Right cardiac atrium (tissue), 5 donors: ENCODE data around the gene PHYKPL. TPM values are rescaled to one million over a fixed set of nuclear protein-coding genes. Genes with fewer than 3 reads are reported as not detected.
A peak's percentile ranks its signal among the peaks of the same experiment; 100 is the strongest.
"Not testable (repeated sequence)": the region's sequence is repeated elsewhere in the genome, so short reads cannot be mapped to it uniquely, and the experiment has no call there.

Source experiments
- ATAC-seq, 2 donors: fragments of 200-7000 bp; cut with Tn5 transposase; one replicate each; pipeline versions ENCODE4 v1.8.0 to v1.9.1; 2020; ENCODE audit warnings: moderate library complexity in 2 of 2, mild to moderate bottlenecking in 1 of 2
- DNase-seq, 3 donors: peaks; one replicate each; pipeline ENCODE4 v3.0.0-alpha.2; 2020
- H3K27ac ChIP-seq: one replicate; pipeline ENCODE4 v1.5.1; 2013; ENCODE audit warnings: mild to moderate bottlenecking, low read length, control low read depth, moderate library complexity
- H3K27me3 ChIP-seq: one replicate; pipeline ENCODE4 v1.6.1; 2013; ENCODE audit not compliant: control insufficient read depth, insufficient read depth
- H3K4me1 ChIP-seq: one replicate; pipeline ENCODE4 v1.6.1; 2013; ENCODE audit warnings: low read length; ENCODE audit not compliant: control insufficient read depth, insufficient read depth
- H3K4me3 ChIP-seq: one replicate; pipeline ENCODE4 v1.5.1; 2013; ENCODE audit warnings: low read length, control low read depth
- H3K9me3 ChIP-seq: one replicate; pipeline ENCODE4 v1.6.1; 2013; ENCODE audit warnings: low read length; ENCODE audit not compliant: control insufficient read depth
- WGBS: extraction: QIAGEN DNeasy Blood & Tissue Kit; methylation state at CpG from one replicate; pipeline ENCODE4 v1.1.7; 2013; 5-methylcytosine and 5-hydroxymethylcytosine counted together
- intact Hi-C, 4 donors: fragments of 100-400 bp; cut with DNase I; formaldehyde crosslinking; loops; one replicate each; pipeline versions ENCODE4 v1.11.0 to v1.14.0; 2022 to 2023
- polyA plus RNA-seq: library from polyadenylated mRNA; stranded (reverse); fragments of 200-250 nt; gene quantifications from one replicate; pipeline ENCODE4 v1.2.3, GENCODE V29; 2013
- total RNA-seq, 4 donors: library from RNA; stranded (reverse); fragmentation: NEBNext Ultra II Directional; extraction: Animal tissue kit (Norgen Biotek cat#: 25700); gene quantifications; one replicate each; pipeline ENCODE4 v1.2.1, GENCODE V29; 2021
- donor health status: healthy with polysubstance abuse.
- donor health status: DM: no; HTN: yes; CAD: no.
- donor health status: DM: no; HTN: no; CAD: no.
- donor health status: DM: no; HTN: yes; CAD: no; lungs with severe emphysema.
- donor health status: DM: yes; HTN: yes; CAD: no.

The PHYKPL gene
- total and polyA plus RNA-seq, 5 donors = 35.3 to 53.6 (median 44.5) TPM

- ATAC-seq (no peak), DNase-seq (no peak)
- intact Hi-C loops = no loop called here
Observed at GRCh38 chr5:178205749-178206047, 26.9 kb downstream of the PHYKPL start.

GRCh38 chr5:178204935-178205748, 27.5 kb downstream of the PHYKPL start:
- Histone ChIP-seq H3K27me3 (no peaks in the 10 kb centered on the region), H3K9me3 (no peaks in the 10 kb centered on the region), H3K4me3 (peak overlapping the region; percentile 63), H3K27ac (peak overlapping the region; percentile 73), H3K4me1 (peaks cover 9% of the 10 kb centered on the region)
- peak; percentile 86 to 92 (median 92) for DNase-seq
- ATAC-seq = peak; percentile 66 to 72
- intact Hi-C loops = no loop called here
- WGBS = under 1% methylated on average over 90 of the region's 90 CpGs

More at GRCh38 chr5:178205749-178206047, 26.9 kb downstream of the PHYKPL start:
- Histone ChIP-seq H3K4me3 (peak overlapping the region; percentile 63), H3K27ac (peak overlapping the region; percentile 44), H3K27me3 (no peaks in the 10 kb centered on the region), H3K4me1 (peaks cover 9% of the 10 kb centered on the region), H3K9me3 (no peaks in the 10 kb centered on the region)
- 9% methylated on average over 5 of the region's 5 CpGs for whole genome bisulfite sequencing

GRCh38 chr5:178204182-178204934, 28.2 kb downstream of the PHYKPL start, which contains the start of gene HNRNPAB:
Gene HNRNPAB (plus strand): TSS chr5:178204533. CDS start chr5:178204838, 305 bp downstream.
- peak; percentile 95 to 97 (median 97) for DNase-seq
- WGBS = under 1% methylated on average over 96 of the region's 96 CpGs
- no peaks in the 10 kb centered on the region for H3K9me3 ChIP-seq
- peak; percentile 92 to 96 for ATAC-seq
- H3K27me3 ChIP-seq = no peaks in the 10 kb centered on the region
- peak within 1 kb of the TSS; percentile 73 for H3K27ac ChIP-seq
- intact Hi-C loops = no loop called here
- H3K4me3 ChIP-seq = peak within 1 kb of the TSS; percentile 63
- peaks cover 9% of the 10 kb centered on the region for H3K4me1 ChIP-seq

- intact Hi-C loops = no loop called here
- no peaks in the 10 kb centered on the region for H3K27me3 ChIP-seq
- DNase-seq = no peak
- peak overlapping the region; percentile 63 for H3K4me3 ChIP-seq
- H3K4me1 ChIP-seq = peaks cover 9% of the 10 kb centered on the region
- 20% methylated on average over 30 of the region's 30 CpGs for WGBS
- peak overlapping the region; percentile 34 for H3K27ac ChIP-seq
- no peaks in the 10 kb centered on the region for H3K9me3 ChIP-seq
- peak; percentile 4 to 34 for ATAC-seq
Observed at GRCh38 chr5:178203670-178204181, 28.9 kb downstream of the PHYKPL start.

- no peak overlapping the region for H3K4me3 ChIP-seq
- 96% methylated on average over 10 of the region's 10 CpGs for WGBS
- no peaks in the 10 kb centered on the region for H3K27me3 ChIP-seq
- no peaks in the 10 kb centered on the region for H3K9me3 ChIP-seq
- no peak overlapping the region for H3K27ac ChIP-seq
- DNase-seq = no peak
- intact Hi-C loops = no loop called here
- H3K4me1 ChIP-seq = peaks cover 9% of the 10 kb centered on the region
- no peak for ATAC-seq
Observed at GRCh38 chr5:178202541-178202940, 30.1 kb downstream of the PHYKPL start.

- Histone ChIP-seq H3K4me1 (peaks cover 6% of the 10 kb centered on the region), H3K4me3 (no peak overlapping the region), H3K27me3 (no peaks in the 10 kb centered on the region), H3K9me3 (no peaks in the 10 kb centered on the region), H3K27ac (no peak overlapping the region)
- WGBS = 33% methylated on average over 2 of the region's 2 CpGs
- ATAC-seq = no peak
- intact Hi-C loops = no loop called here
- DNase-seq = no peak
Observed at GRCh38 chr5:178201927-178202235, 30.7 kb downstream of the PHYKPL start.

- 87% methylated on average over 14 of the region's 14 CpGs for WGBS
- intact Hi-C loops = no loop called here
- no peak overlapping the region for H3K4me3 ChIP-seq
- no peak for DNase-seq
- H3K27me3 ChIP-seq = no peaks in the 10 kb centered on the region
- H3K27ac ChIP-seq = no peak overlapping the region
- ATAC-seq = no peak
- peaks cover 6% of the 10 kb centered on the region for H3K4me1 ChIP-seq
- H3K9me3 ChIP-seq = no peaks in the 10 kb centered on the region
Observed at GRCh38 chr5:178201221-178201926, 31.2 kb downstream of the PHYKPL start.

GRCh38 chr5:178199581-178200434, 32.8 kb downstream of the PHYKPL start:
- no peak overlapping the region for H3K4me3 ChIP-seq
- 79% methylated on average over 12 of the region's 12 CpGs for WGBS
- no peaks in the 10 kb centered on the region for H3K27me3 ChIP-seq
- H3K27ac ChIP-seq = no peak overlapping the region
- no peak for DNase-seq
- H3K4me1 ChIP-seq = no peaks in the 10 kb centered on the region
- intact Hi-C loops = no loop called here
- H3K9me3 ChIP-seq = no peaks in the 10 kb centered on the region
- no peak for ATAC-seq

- Histone ChIP-seq H3K27ac (no peak overlapping the region), H3K4me3 (no peak overlapping the region), H3K4me1 (no peaks in the 10 kb centered on the region), H3K27me3 (no peaks in the 10 kb centered on the region), H3K9me3 (no peaks in the 10 kb centered on the region)
- no peak for DNase-seq
- ATAC-seq = no peak
- 70% methylated on average over 11 of the region's 11 CpGs for WGBS
- intact Hi-C loops = no loop called here
Observed at GRCh38 chr5:178198706-178199105, 33.9 kb downstream of the PHYKPL start.

- intact Hi-C loops, DNase-seq, H3K27me3 ChIP-seq, H3K27ac ChIP-seq, ATAC-seq, H3K4me3 ChIP-seq, H3K9me3 ChIP-seq, H3K4me1 ChIP-seq: not testable (repeated sequence)
- 83% methylated on average over 11 of the region's 11 CpGs for WGBS
Observed at GRCh38 chr5:178198151-178198550, 34.5 kb downstream of the PHYKPL start.
